Calu3 (cell line): ENCODE data around the gene CACNB4. TPM values are rescaled to one million over a fixed set of nuclear protein-coding genes. Genes with fewer than 3 reads are reported as not detected.
"Not testable (repeated sequence)": the region's sequence is repeated elsewhere in the genome, so short reads cannot be mapped to it uniquely, and the experiment has no call there.

Experiments used
- BruUV-seq: library from RNA; stranded (reverse); fragments of 400-500 nt; replicated peaks from 2 replicates; lab custom pipeline; 2021; lab: Mats Ljungman, UMichigan
- CTCF ChIA-PET: fragments of 300-600 bp; sonication (Branson Sonifier 250); formaldehyde crosslinking; loops from one replicate; lab custom pipeline; 2022; ENCODE audit warnings: antibody characterized with exemption; lab: Charles Lee
- DNase-seq: peaks from one replicate; pipeline ENCODE4 v3.0.0; 2022
- H3K27ac Mint-ChIP-seq: one replicate; pipeline ENCODE4 v1.8.0; 2022; ENCODE audit warnings: mixed read lengths; ENCODE audit not compliant: unreplicated experiment
- H3K27me3 Mint-ChIP-seq: one replicate; pipeline ENCODE4 v1.8.0; 2022; ENCODE audit warnings: mixed read lengths; ENCODE audit not compliant: unreplicated experiment
- H3K36me3 Mint-ChIP-seq: one replicate; pipeline ENCODE4 v1.8.0; 2022; ENCODE audit warnings: mild to moderate bottlenecking, moderate library complexity, mixed read lengths; ENCODE audit not compliant: insufficient read depth, unreplicated experiment
- H3K4me1 Mint-ChIP-seq: one replicate; pipeline ENCODE4 v1.8.0; 2022; ENCODE audit warnings: mild to moderate bottlenecking, low read depth, mixed read lengths; ENCODE audit not compliant: unreplicated experiment
- H3K4me3 Mint-ChIP-seq: one replicate; pipeline ENCODE4 v1.8.0; 2022; ENCODE audit warnings: mild to moderate bottlenecking, low read depth, moderate library complexity, mixed read lengths; ENCODE audit not compliant: unreplicated experiment
- H3K9me3 Mint-ChIP-seq: one replicate; pipeline ENCODE4 v1.8.0; 2022; ENCODE audit warnings: low read depth, mixed read lengths; ENCODE audit not compliant: unreplicated experiment
- CTCF ChIP-seq: fragments of 200-600 bp; IDR thresholded peaks from one replicate; pipeline ENCODE4 v1.8.0; 2022; ENCODE audit warnings: antibody characterized with exemption; ENCODE audit not compliant: unreplicated experiment
- intact Hi-C: fragments of 100-400 bp; cut with micrococcal nuclease; formaldehyde crosslinking; loops from one replicate; pipeline ENCODE4 v1.10.0; 2022; ENCODE audit not compliant: unreplicated experiment
- total RNA-seq: library from RNA; stranded (reverse); gene quantifications from 2 replicates; pipeline ENCODE4 v1.2.3, GENCODE V29; 2022

Gene CACNB4
- total RNA-seq, 1 experiment from 2014 or later: 0.33 TPM

GRCh38 chr2:151916632-151917031, 182.2 kb downstream of the CACNB4 start:
- no TSS peak for BruUV-seq
- DNase-seq: no peak
- no peaks in the 10 kb centered on the region for H3K9me3 Mint-ChIP-seq
- no peak for TF ChIP-seq CTCF
- no peak overlapping the region for H3K4me3 Mint-ChIP-seq
- H3K36me3 Mint-ChIP-seq: no peaks in the 10 kb centered on the region
- intact Hi-C loops: no loop called here
- H3K27me3 Mint-ChIP-seq: peaks cover 30% of the 10 kb centered on the region
- CTCF ChIA-PET: interaction anchor here (0.7 kb wide), 1 partner anchor 8 kb away, joined by 3 read pairs; no protein-coding TSS in a partner anchor
- no peak overlapping the region for H3K27ac Mint-ChIP-seq
- no peaks in the 10 kb centered on the region for H3K4me1 Mint-ChIP-seq

GRCh38 chr2:151915629-151916025, 183.2 kb downstream of the CACNB4 start:
- DNase-seq, H3K36me3 Mint-ChIP-seq, H3K27ac Mint-ChIP-seq, intact Hi-C loops, H3K4me3 Mint-ChIP-seq, BruUV-seq, H3K9me3 Mint-ChIP-seq, H3K4me1 Mint-ChIP-seq: not testable (repeated sequence)
- peaks cover 36% of the 10 kb centered on the region for H3K27me3 Mint-ChIP-seq
- CTCF ChIA-PET: interaction anchor here (0.7 kb wide), 1 partner anchor 20 kb away, joined by 7 read pairs; no protein-coding TSS in a partner anchor

GRCh38 chr2:151914989-151915628, 183.7 kb downstream of the CACNB4 start:
- H3K27me3 Mint-ChIP-seq: peaks cover 36% of the 10 kb centered on the region
- no TSS peak for BruUV-seq
- DNase-seq: no peak
- no peak overlapping the region for H3K4me3 Mint-ChIP-seq
- TF ChIP-seq CTCF: no peak
- no peaks in the 10 kb centered on the region for H3K9me3 Mint-ChIP-seq
- H3K27ac Mint-ChIP-seq: no peak overlapping the region
- no peaks in the 10 kb centered on the region for H3K4me1 Mint-ChIP-seq
- CTCF ChIA-PET: interaction anchor here (0.7 kb wide), 1 partner anchor 20 kb away, joined by 7 read pairs; no protein-coding TSS in a partner anchor
- H3K36me3 Mint-ChIP-seq: no peaks in the 10 kb centered on the region
- intact Hi-C loops: no loop called here

- Mint-ChIP-seq H3K9me3 (no peaks in the 10 kb centered on the region), H3K27me3 (peaks cover 22% of the 10 kb centered on the region), H3K36me3 (no peaks in the 10 kb centered on the region), H3K4me1 (no peaks in the 10 kb centered on the region), H3K27ac (no peak overlapping the region), H3K4me3 (no peak overlapping the region)
- CTCF ChIA-PET: interaction anchor here (0.8 kb wide), 1 partner anchor 8 kb away, joined by 3 read pairs; no protein-coding TSS in a partner anchor
- BruUV-seq: no TSS peak
- intact Hi-C loops: no loop called here
- TF ChIP-seq CTCF: no peak
- DNase-seq: no peak
Measured at GRCh38 chr2:151908204-151908882, 190.5 kb downstream of the CACNB4 start.
